Natural killer cell (primary cell): ENCODE data around the gene EGFLAM. TPM values are rescaled to one million over a fixed set of nuclear protein-coding genes. Genes with fewer than 3 reads are reported as not detected.

Experiments
- ATAC-seq, 3 donors: fragments of 150-1000 bp in 2 of 3; fragments of 200-7000 bp in 1 of 3; cut with Tn5 transposase; 1 replicate in 1 of 3; 2 replicates in 2 of 3; pipeline ENCODE4 v1.10.0; 2021; ENCODE audit warnings: mild to moderate bottlenecking in 2 of 3, moderate library complexity in 2 of 3
- DNase-seq, 2 donors: peaks; one replicate each; pipeline versions ENCODE4 v3.0.0 to v3.0.0-alpha.2; 2013 to 2021; ENCODE audit warnings: mixed read lengths in 1 of 2
- H3K27ac ChIP-seq: one replicate; pipeline ENCODE4 v1.5.1; 2013; ENCODE audit warnings: mild to moderate bottlenecking, low read length
- H3K27me3 ChIP-seq: one replicate; pipeline ENCODE4 v1.6.1; 2013; ENCODE audit warnings: low read length; ENCODE audit not compliant: control insufficient read depth, insufficient read depth
- H3K36me3 ChIP-seq: one replicate; pipeline ENCODE4 v1.6.1; 2013; ENCODE audit warnings: low read length; ENCODE audit not compliant: control insufficient read depth, insufficient read depth
- H3K4me1 ChIP-seq: one replicate; pipeline ENCODE4 v1.6.1; 2013; ENCODE audit warnings: low read length; ENCODE audit not compliant: control insufficient read depth, insufficient read depth
- H3K4me3 ChIP-seq: one replicate; pipeline ENCODE4 v1.5.1; 2013; ENCODE audit warnings: low read length
- H3K9me3 ChIP-seq: one replicate; pipeline ENCODE4 v1.6.1; 2013; ENCODE audit warnings: low read length; ENCODE audit not compliant: control insufficient read depth, insufficient read depth
- H3K27ac Mint-ChIP-seq, 2 donors: one replicate each; pipeline ENCODE4 v1.8.0; 2022; ENCODE audit warnings: mild to moderate bottlenecking in 2 of 2, mixed read lengths in 2 of 2, moderate library complexity in 1 of 2
- H3K27me3 Mint-ChIP-seq, 2 donors: one replicate each; pipeline ENCODE4 v1.8.0; 2022; ENCODE audit warnings: low read depth in 2 of 2, mixed read lengths in 2 of 2
- H3K36me3 Mint-ChIP-seq: one replicate; pipeline ENCODE4 v1.8.0; 2022; ENCODE audit warnings: mixed read lengths
- H3K4me1 Mint-ChIP-seq, 2 donors: one replicate each; pipeline ENCODE4 v1.8.0; 2022; ENCODE audit warnings: mixed read lengths in 2 of 2
- H3K4me3 Mint-ChIP-seq: one replicate; pipeline ENCODE4 v1.8.0; 2022; ENCODE audit warnings: mild to moderate bottlenecking, moderate library complexity, mixed read lengths
- H3K9me3 Mint-ChIP-seq, 2 donors: one replicate each; pipeline ENCODE4 v1.8.0; 2022; ENCODE audit warnings: mixed read lengths in 2 of 2
- CTCF ChIP-seq: fragments of 200-600 bp; IDR thresholded peaks from one replicate; pipeline ENCODE4 v1.8.0; 2022; ENCODE audit warnings: antibody characterized with exemption
- WGBS: methylation state at CpG from one replicate; pipeline ENCODE4 v1.1.7; 2013; ENCODE audit warnings: missing lambda C conversion rate; ENCODE audit not compliant: insufficient coverage; 5-methylcytosine and 5-hydroxymethylcytosine counted together
- intact Hi-C: fragments of 100-400 bp; cut with micrococcal nuclease; formaldehyde crosslinking; loops from one replicate; pipeline ENCODE4 v1.14.2; 2022
- total RNA-seq, 4 donors: library from RNA; stranded (reverse); fragments of 120-200 nt in 1 of 4; gene quantifications; one replicate each; pipeline versions ENCODE4 v1.2.3 to v1.2.4, GENCODE V29; 2013 to 2022

EGFLAM gene
- total RNA-seq, 3 donors from 2014 or later (not counting 1 experiment from before 2014, with no cell fraction given), result not detected

DNA sequence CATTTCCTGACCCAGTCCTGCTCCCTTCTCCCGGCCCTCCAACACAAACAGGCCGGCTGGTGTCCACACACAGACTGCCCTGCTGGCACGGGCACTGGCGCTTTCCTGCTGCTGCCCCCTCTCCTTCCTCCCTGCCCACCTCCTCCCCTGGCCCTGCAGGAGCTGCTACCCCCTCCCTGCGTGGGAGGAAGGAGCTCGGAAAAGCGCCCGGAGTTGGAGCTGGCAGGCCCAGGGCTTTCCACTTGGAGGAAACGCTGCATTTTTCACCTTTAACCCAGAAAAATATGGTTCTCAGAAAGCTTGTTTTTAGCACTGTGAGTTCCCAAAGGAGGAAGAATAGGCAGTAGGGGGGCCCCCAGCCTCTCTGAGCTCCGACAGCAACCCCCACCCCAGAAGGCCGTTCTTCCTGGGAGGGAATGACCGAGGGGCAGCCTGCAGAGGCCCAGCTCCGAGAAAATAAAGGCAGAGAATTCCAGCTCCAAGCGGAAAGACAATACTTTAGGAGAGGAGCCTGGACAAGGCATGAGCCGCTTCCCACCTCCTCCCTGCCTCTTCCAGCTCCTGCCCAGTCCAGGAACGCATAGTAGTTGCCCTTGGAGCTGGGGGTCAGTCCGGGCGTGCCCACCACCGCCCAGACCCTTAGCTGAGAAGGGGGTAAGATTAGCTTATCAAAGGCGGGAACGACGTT is 209.1 kb downstream of the EGFLAM start:
- Mint-ChIP-seq H3K27me3 (peaks cover 22 to 35% of the 10 kb centered on the region in 2 donors), H3K36me3 (no peaks in the 10 kb centered on the region), H3K4me3 (no peak overlapping the region), H3K9me3 (no peaks in the 10 kb centered on the region), H3K4me1 (peaks cover 1 to 2% of the 10 kb centered on the region in 2 donors), H3K27ac (no peak overlapping the region)
- no peak overlapping the region for H3K27ac ChIP-seq
- 46% methylated on average over 21 of the region's 22 CpGs for WGBS
- no peaks in the 10 kb centered on the region for H3K9me3 ChIP-seq
- peaks cover 3% of the 10 kb centered on the region for H3K4me1 ChIP-seq
- H3K36me3 ChIP-seq, result no peaks in the 10 kb centered on the region
- H3K4me3 ChIP-seq, result no peak overlapping the region
- ATAC-seq (no peak), DNase-seq (no peak)
- H3K27me3 ChIP-seq, result peaks cover 25% of the 10 kb centered on the region
- TF ChIP-seq CTCF, result no peak
- intact Hi-C loops, result no loop called here

- WGBS, result 93% methylated on average over 12 of the region's 12 CpGs
- H3K27me3 ChIP-seq, result peaks cover 21% of the 10 kb centered on the region
These were observed 209.9 kb downstream of the EGFLAM start for GRCh38 chr5:38468202-38468673.

DNA sequence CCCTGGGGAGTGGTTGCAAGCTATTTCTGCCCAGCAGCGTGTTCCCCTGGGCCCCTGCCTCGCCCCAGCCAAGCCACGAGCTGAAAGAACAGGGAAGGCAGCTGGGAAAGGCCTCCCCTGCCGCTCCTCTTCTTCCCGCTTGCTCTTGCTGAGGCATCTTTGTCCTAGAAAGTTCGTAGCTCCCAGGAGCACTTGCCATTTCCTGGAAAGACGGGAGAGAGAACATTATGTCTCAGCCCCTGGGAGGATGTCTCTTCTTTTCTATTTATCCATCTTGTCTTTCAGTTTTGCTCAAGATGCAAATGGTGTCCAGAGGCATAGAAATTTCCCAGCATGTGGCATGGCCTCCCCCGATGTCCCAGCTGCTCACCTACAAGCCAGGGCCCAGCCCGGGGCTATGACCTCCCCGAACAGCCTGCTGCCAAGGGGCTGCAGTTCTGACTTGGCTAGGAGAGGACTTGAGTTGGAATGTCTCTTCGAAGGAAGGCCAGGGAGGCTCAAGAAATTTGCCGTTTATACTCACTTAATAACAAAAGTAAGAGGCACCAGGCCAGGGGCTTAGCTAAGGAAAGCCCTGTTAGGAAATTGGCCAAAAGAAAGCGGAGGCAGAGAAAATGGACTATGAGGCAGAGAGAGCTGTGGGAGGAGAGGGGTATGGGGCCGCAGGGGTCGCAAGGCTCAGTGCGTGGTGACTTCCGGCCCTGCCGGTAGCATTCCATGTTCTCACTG is 210.8 kb downstream of the EGFLAM start:
- H3K27ac ChIP-seq, result no peak overlapping the region
- 86% methylated on average over 18 of the region's 18 CpGs for WGBS
- intact Hi-C loops, result no loop called here
- TF ChIP-seq CTCF, result no peak
- no peaks in the 10 kb centered on the region for H3K36me3 Mint-ChIP-seq
- H3K4me1 Mint-ChIP-seq, result no peaks in the 10 kb centered on the region
- no peaks in the 10 kb centered on the region for H3K9me3 Mint-ChIP-seq
- no peak overlapping the region for H3K4me3 Mint-ChIP-seq
- no peak for DNase-seq
- H3K27me3 Mint-ChIP-seq, result peaks cover 25 to 38% of the 10 kb centered on the region in 2 donors
- H3K9me3 ChIP-seq, result no peaks in the 10 kb centered on the region
- H3K4me1 ChIP-seq, result no peaks in the 10 kb centered on the region
- peaks cover 16% of the 10 kb centered on the region for H3K27me3 ChIP-seq
- no peak overlapping the region for H3K27ac Mint-ChIP-seq
- no peak for ATAC-seq
- H3K4me3 ChIP-seq, result no peak overlapping the region
- no peaks in the 10 kb centered on the region for H3K36me3 ChIP-seq

More at GRCh38 chr5:38468202-38468673, 209.9 kb downstream of the EGFLAM start:
- H3K9me3 ChIP-seq, result no peaks in the 10 kb centered on the region
- no peaks in the 10 kb centered on the region for H3K9me3 Mint-ChIP-seq
- H3K27me3 Mint-ChIP-seq, result peaks cover 25 to 35% of the 10 kb centered on the region in 2 donors
- H3K4me1 Mint-ChIP-seq, result no peaks in the 10 kb centered on the region
- no peaks in the 10 kb centered on the region for H3K36me3 ChIP-seq
- ATAC-seq, result no peak
- no peaks in the 10 kb centered on the region for H3K36me3 Mint-ChIP-seq
- no peak overlapping the region for H3K4me3 ChIP-seq
- intact Hi-C loops, result no loop called here
- no peak for DNase-seq
- no peak overlapping the region for H3K27ac Mint-ChIP-seq
- H3K4me3 Mint-ChIP-seq, result no peak overlapping the region
- no peak for TF ChIP-seq CTCF
- H3K27ac ChIP-seq, result no peak overlapping the region
- no peaks in the 10 kb centered on the region for H3K4me1 ChIP-seq
